Right forelimb (tissue), 1 donor: ENCODE measurements around the gene H1-8.

Experiments used
- DNase-seq: peaks from one replicate; pipeline ENCODE4 v3.0.0-alpha.2; 2018

The H1-8 gene

DNA sequence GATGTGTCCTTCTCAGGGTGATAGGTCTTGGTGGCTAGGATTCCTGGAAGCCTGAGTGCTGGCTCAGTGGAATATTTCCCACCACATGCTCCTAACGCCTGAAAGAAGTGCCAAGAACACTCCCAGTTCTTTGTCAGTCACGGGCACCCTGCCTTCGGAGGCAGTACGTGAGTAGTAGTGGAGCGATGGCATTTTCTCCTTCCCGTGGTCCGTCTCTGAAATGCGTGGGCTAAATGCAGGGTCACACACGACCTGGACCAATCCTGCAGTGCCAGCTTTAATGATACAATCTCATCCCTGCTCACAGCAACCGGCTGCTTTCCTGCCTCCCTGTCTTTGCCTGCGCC lies 14.5 kb downstream of the H1-8 start:
- DNase-seq, result no peak

GRCh38 chr3:129558081-129558771 lies 15.3 kb downstream of the H1-8 start:
- DNase-seq, result no peak

GRCh38 chr3:129558772-129559564 lies 16.0 kb downstream of the H1-8 start:
- no peak for DNase-seq

- DNase-seq, result no peak
Observed at GRCh38 chr3:129559565-129560079, 16.6 kb downstream of the H1-8 start.

DNA sequence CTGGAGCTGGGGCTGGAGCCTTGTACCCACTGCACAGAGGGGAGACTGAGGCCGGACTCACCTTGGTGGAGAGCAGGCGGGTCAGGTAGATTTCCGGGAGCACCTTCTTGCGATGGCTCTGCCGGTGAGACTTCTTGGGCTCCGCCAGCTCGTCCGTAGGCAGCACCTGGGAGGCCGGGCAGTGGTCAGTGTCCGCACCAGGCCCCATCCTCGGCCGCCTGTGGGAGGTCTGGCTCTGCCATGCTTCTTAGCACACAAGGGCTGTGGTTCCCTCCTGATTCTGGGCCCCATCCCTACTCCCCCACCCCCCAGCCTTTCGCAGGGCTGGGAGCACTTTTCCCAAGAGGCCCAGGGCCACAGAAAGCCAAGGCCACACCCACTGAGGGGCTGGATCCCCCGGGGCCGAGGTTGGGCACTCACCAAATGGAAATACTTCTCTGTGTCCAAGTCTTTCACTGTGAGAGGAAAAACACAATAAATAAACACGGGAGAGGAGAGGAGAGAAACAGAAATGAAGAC lies 17.4 kb downstream of the H1-8 start:
- no peak for DNase-seq

- peak; percentile 91 for DNase-seq
Observed at GRCh38 chr3:129560911-129561594, 18.1 kb downstream of the H1-8 start.

GRCh38 chr3:129561619-129562248 lies 18.8 kb downstream of the H1-8 start:
- DNase-seq, result no peak

GRCh38 chr3:129562803-129563202 lies 19.8 kb downstream of the H1-8 start:
- DNase-seq, result no peak

GRCh38 chr3:129563332-129563731 lies 20.4 kb downstream of the H1-8 start:
- DNase-seq, result no peak

GRCh38 chr3:129563850-129564535 lies 21.0 kb downstream of the H1-8 start:
- DNase-seq, result no peak

DNA sequence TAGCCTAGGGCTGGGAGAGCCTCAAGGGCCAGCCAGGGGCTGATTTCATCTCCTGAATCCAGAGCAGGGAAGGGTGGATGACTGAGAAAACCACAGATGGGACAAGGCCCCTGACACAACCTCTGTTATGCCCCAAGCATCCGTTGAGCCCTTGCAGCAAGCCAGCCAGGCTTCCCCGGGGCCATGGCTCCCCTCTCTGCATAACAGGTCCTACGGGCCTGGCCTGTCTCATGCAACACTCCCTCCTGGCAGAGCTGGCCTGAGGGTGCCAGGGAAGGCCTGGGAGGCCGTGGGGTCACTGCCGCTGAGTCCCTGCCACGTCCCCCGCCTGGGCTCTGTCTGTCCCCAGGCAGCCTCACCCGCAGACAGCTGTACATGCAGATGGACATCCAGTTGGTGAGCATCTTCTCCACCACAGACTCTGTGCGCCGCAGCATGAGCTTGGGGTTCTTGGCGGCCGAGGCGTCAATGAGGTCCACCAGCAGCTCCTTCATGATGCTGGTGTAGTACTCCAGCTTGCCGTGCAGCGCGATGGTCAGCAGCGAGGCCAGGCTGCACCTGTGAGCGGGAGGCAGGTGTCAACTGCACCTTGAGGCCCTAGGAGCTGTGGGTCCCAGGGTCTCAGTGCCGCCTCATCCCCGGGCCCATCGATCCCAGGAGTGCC lies 22.1 kb downstream of the H1-8 start:
- DNase-seq, result no peak

DNA sequence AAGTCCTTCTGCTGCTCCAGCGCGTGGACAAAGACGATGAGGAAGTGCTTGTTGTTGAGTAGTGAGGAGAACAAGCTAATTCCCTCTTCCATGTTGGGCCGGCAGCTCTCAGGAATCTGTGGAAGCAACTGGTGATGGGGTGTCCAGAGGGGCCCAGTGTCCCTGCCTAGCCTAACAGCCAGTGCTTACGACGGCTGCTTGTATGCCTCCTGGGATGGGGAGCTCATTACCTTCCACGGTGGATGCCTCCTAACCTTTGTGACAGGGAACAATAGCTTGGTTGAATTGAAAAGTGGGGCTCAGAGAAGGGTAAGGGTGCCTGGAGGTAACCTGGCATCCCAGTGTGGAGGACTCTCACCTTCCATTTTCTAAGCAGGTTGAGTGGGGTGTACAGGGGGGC lies 22.9 kb downstream of the H1-8 start:
- no peak for DNase-seq

- DNase-seq, result peak; percentile 70
Observed at GRCh38 chr3:129567176-129567705, 24.3 kb downstream of the H1-8 start.

DNA sequence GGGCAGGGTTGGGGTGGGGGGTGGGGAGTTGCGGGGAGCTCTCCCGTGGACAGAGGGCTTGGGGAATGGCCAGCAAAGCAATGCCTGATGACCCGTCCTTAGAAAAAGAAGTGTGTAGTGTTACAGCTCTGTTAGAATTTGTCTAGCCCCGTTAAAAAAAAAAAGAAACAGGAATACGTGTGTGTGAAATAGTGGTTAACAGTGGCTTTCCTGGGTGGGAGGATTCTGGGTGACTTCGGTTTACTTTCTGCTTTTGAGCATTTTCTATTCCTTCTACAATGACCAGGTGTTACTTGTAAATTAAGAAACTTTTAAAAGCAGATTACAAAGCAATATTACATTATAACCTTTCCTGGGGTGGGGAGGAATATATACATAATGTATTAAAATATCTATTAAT lies 25.0 kb downstream of the H1-8 start:
- no peak for DNase-seq

- DNase-seq, result no peak
Observed at GRCh38 chr3:129569856-129570255, 26.9 kb downstream of the H1-8 start.

GRCh38 chr3:129571605-129572547 lies 28.9 kb downstream of the H1-8 start:
- DNase-seq, result no peak

DNA sequence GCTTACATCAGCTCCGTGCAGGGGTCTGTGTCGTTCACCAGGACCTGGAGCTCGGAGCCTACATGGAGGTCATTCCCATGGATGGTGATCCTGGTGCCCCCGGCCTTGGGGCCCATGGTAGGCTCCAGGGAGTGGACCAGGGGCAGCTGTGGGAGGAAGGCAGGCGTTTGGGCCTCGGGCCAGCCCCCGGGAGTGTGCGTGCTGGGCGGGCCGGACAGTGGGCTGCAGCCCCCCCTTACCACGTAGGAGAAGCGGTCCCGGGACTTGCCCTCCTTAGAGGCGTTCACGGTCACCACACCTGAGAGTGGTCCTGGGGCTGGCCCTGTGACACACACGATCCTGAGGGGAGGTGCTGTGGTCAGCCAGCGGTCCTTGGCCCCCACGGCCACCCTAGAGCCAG lies 29.6 kb downstream of the H1-8 start:
- DNase-seq, result no peak

GRCh38 chr3:129573493-129573892 lies 30.5 kb downstream of the H1-8 start:
- DNase-seq, result no peak

- no peak for DNase-seq
Observed at GRCh38 chr3:129574206-129574605, 31.2 kb downstream of the H1-8 start.

- DNase-seq, result no peak
Observed at GRCh38 chr3:129575233-129575996, 32.4 kb downstream of the H1-8 start.
